Stomach (tissue), 9 donors: ENCODE measurements around the gene AK1. TPM values are rescaled to one million over a fixed set of nuclear protein-coding genes. Genes with fewer than 3 reads are reported as not detected.
"Not testable (repeated sequence)": the region's sequence is repeated elsewhere in the genome, so short reads cannot be mapped to it uniquely, and the experiment has no call there.

Experiments used
- DNase-seq, 2 donors: peaks; one replicate each; pipeline versions ENCODE4 v3.0.0 to v3.0.0-alpha.2; 2013 to 2019
- H3K27ac ChIP-seq, 5 donors: fragments of 200-600 bp in 4 of 5; sonication (generic) in 4 of 5; one replicate each; pipeline ENCODE4 v1.5.1; 2013 to 2019; ENCODE audit warnings: mild to moderate bottlenecking in 1 of 5, moderate library complexity in 1 of 5
- H3K27me3 ChIP-seq, 3 donors: fragments of 200-600 bp; sonication (generic); one replicate each; pipeline ENCODE4 v1.5.1; 2017 to 2019; ENCODE audit warnings: mixed run types in 1 of 3
- H3K36me3 ChIP-seq, 4 donors: fragments of 200-600 bp; sonication (generic); 1 replicate in 3 of 4; 2 replicates in 1 of 4; pipeline ENCODE4 v1.5.1; 2016 to 2019
- H3K4me1 ChIP-seq, 4 donors: fragments of 200-600 bp; sonication (generic); one replicate each; pipeline ENCODE4 v1.5.1; 2016 to 2019
- H3K4me3 ChIP-seq, 4 donors: fragments of 200-600 bp; sonication (generic) in 3 of 4; one replicate each; pipeline ENCODE4 v1.5.1; 2016 to 2019; ENCODE audit warnings: mild to moderate bottlenecking in 1 of 4
- H3K9me3 ChIP-seq, 4 donors: fragments of 200-600 bp; sonication (generic); one replicate each; pipeline ENCODE4 v1.5.1; 2016 to 2019
- CTCF ChIP-seq, 7 experiments: fragments of 450-650 bp in 4 of 7; fragments of 200-600 bp in 3 of 7; sonication (generic) in 3 of 7; IDR thresholded peaks; one replicate each; pipeline ENCODE4 v1.5.1; 2016 to 2019; ENCODE audit warnings: antibody characterized with exemption in 7 of 7, control low read depth in 2 of 7, mild to moderate bottlenecking in 1 of 7
- EP300 ChIP-seq: sonication (generic); formaldehyde crosslinking; IDR thresholded peaks from one replicate; pipeline ENCODE4 v1.6.1; 2017; ENCODE audit warnings: antibody characterized with exemption
- POLR2A ChIP-seq, 4 donors: fragments of 450-650 bp; IDR thresholded peaks; one replicate each; pipeline ENCODE4 v1.6.1; 2016; ENCODE audit warnings: antibody characterized with exemption in 4 of 4, control low read depth in 2 of 4, mild to moderate bottlenecking in 1 of 4, moderate library complexity in 1 of 4
- POLR2AphosphoS5 ChIP-seq, 3 donors: sonication (generic); formaldehyde crosslinking; IDR thresholded peaks; one replicate each; pipeline ENCODE4 v1.6.1; 2016; ENCODE audit warnings: antibody characterized with exemption in 3 of 3
- WGBS, 5 donors: extraction: QIAGEN DNeasy Blood & Tissue Kit in 3 of 5; methylation state at CpG; one replicate each; pipeline versions ENCODE4 v1.1.5 to v1.1.7; 2013 to 2018; 5-methylcytosine and 5-hydroxymethylcytosine counted together
- intact Hi-C: fragments of 100-400 bp; cut with DNase I; formaldehyde crosslinking; loops from one replicate; pipeline ENCODE4 v1.15.1; 2023; ENCODE audit warnings: low total_unique reads
- polyA plus RNA-seq, 3 donors: library from polyadenylated mRNA; stranded (reverse); fragments of 200-250 nt; gene quantifications; one replicate each; pipeline ENCODE4 v1.2.3, GENCODE V29; 2013
- total RNA-seq, 5 donors: library from RNA; depleted of rRNA; stranded (reverse); fragments of >200 nt; gene quantifications; one replicate each; pipeline versions ENCODE4 v1.1.0 to v1.2.3, GENCODE V29; 2014 to 2016
- donor health status: healthy with polysubstance abuse.
- donor health status: Bipolar disorder and iron deficiency.
- donor health status: healthy.

AK1 gene
- total and polyA plus RNA-seq, 8 donors = 7.2 to 92.1 (median 64.4) TPM; not detected in 1

- H3K9me3 ChIP-seq = no peaks in the 10 kb centered on the region
- intact Hi-C loops = no loop called here
- peak overlapping the region in 3 of 5 donors; percentile 50 to 58 (median 51) for H3K27ac ChIP-seq
- 61 to 78% (median 67%) methylated on average over 7 of the region's 7 CpGs for WGBS, 5 donors
- no peak for TF ChIP-seq POLR2A (IDR thresholded peaks at IDR 0.05)
- TF ChIP-seq EP300 = no peak
- TF ChIP-seq POLR2AphosphoS5 (IDR thresholded peaks at IDR 0.05) = no peak
- no peak for TF ChIP-seq CTCF (IDR thresholded peaks at IDR 0.05)
- no peak for DNase-seq
- peaks cover 11 to 29% (median 22%) of the 10 kb centered on the region in 4 donors for H3K4me1 ChIP-seq
- H3K4me3 ChIP-seq = no peak overlapping the region
- H3K36me3 ChIP-seq = peaks cover 25 to 50% (median 44%) of the 10 kb centered on the region in 4 donors
- H3K27me3 ChIP-seq = no peaks in the 10 kb centered on the region
Measured at GRCh38 chr9:127883959-127884358, 6.5 kb upstream of the AK1 start.

GRCh38 chr9:127881715-127882114 lies 4.2 kb upstream of the AK1 start:
- H3K27me3 ChIP-seq, intact Hi-C loops, H3K9me3 ChIP-seq, H3K4me3 ChIP-seq, H3K27ac ChIP-seq, DNase-seq: not testable (repeated sequence)
- H3K4me1 ChIP-seq = peaks cover 29 to 50% (median 39%) of the 10 kb centered on the region in 4 donors
- WGBS, 5 donors = 79 to 89% (median 87%) methylated on average over 3 of the region's 3 CpGs
- peaks cover 10 to 28% (median 21%) of the 10 kb centered on the region in 4 donors for H3K36me3 ChIP-seq

- no peak overlapping the region for H3K27ac ChIP-seq
- H3K4me1 ChIP-seq = peaks cover 41 to 59% (median 50%) of the 10 kb centered on the region in 4 donors
- TF ChIP-seq POLR2AphosphoS5 (IDR thresholded peaks at IDR 0.05) (no peak), EP300 (no peak), CTCF (IDR thresholded peaks at IDR 0.05) (no peak), POLR2A (IDR thresholded peaks at IDR 0.05) (no peak)
- H3K4me3 ChIP-seq = no peak overlapping the region
- no peak for DNase-seq
- H3K36me3 ChIP-seq = peaks cover 0 to 17% (median 8%) of the 10 kb centered on the region in 4 donors
- H3K9me3 ChIP-seq = no peaks in the 10 kb centered on the region
- intact Hi-C loops = no loop called here
- H3K27me3 ChIP-seq = no peaks in the 10 kb centered on the region
- WGBS, 5 donors = 77 to 79% (median 78%) methylated on average over 8 of the region's 8 CpGs
Measured at GRCh38 chr9:127880143-127880542, 2.7 kb upstream of the AK1 start.

- no peaks in the 10 kb centered on the region for H3K9me3 ChIP-seq
- no peak overlapping the region for H3K27ac ChIP-seq
- H3K4me3 ChIP-seq = no peak overlapping the region
- DNase-seq = no peak
- TF ChIP-seq POLR2AphosphoS5 (IDR thresholded peaks at IDR 0.05) (no peak), POLR2A (IDR thresholded peaks at IDR 0.05) (no peak), EP300 (no peak), CTCF (IDR thresholded peaks at IDR 0.05) (no peak)
- H3K27me3 ChIP-seq = no peaks in the 10 kb centered on the region
- peaks cover 0 to 6% (median 0%) of the 10 kb centered on the region in 4 donors for H3K36me3 ChIP-seq
- 58 to 66% (median 61%) methylated on average over 8 of the region's 8 CpGs for WGBS, 5 donors
- intact Hi-C loops = no loop called here
- peaks cover 47 to 59% (median 50%) of the 10 kb centered on the region in 4 donors for H3K4me1 ChIP-seq
Measured at GRCh38 chr9:127878652-127879390, 1.3 kb upstream of the AK1 start.
